NCI-H748 (cell line): ENCODE results near the gene LRP1B.
A peak's percentile ranks its signal among the peaks of the same experiment; 100 is the strongest.
"Not testable (repeated sequence)": the region's sequence is repeated elsewhere in the genome, so short reads cannot be mapped to it uniquely, and the experiment has no call there.

Experiments
- DNase-seq: peaks from one replicate; lab custom pipeline; 2025; ENCODE audit not compliant: unreplicated experiment; lab: John Stamatoyannopoulos, UW

LRP1B gene

DNA sequence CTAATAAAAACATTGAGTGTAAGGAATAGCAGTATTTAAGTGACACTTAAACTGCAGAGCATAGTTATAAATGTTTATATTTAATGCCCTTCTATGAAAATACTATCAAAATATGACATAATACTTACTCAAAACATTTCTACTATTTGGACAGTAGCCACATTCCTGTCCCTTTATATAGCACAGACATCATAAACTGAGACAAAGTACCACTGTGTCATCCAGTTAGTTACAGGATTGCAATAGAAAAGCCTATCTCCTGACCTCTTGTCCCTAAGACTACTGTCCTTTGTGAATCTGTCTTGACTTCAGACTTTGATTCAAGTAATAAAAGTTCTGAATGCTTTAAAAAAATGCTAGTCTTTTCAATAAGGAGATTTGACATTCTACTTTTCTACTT, 1822.1 kb downstream of the LRP1B start:
- DNase-seq = no peak

DNA sequence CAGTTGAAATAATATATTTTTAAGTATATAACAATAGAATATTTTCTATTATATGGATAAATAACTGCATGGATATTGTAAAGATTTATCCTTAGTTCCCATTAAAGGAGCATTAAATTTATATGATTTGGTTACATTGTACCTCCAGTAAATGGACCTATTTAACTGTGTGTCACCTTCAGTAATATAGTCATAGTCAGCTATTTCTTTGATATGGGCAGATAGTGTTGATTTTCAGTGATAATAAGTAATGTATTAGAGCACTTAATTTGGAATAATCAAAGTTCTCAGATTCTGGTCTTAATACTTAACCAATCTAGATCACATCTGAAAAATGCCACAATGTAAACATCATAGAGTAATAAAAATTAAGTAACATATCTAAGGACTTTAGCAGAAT, 1823.3 kb downstream of the LRP1B start:
- no peak for DNase-seq

DNA sequence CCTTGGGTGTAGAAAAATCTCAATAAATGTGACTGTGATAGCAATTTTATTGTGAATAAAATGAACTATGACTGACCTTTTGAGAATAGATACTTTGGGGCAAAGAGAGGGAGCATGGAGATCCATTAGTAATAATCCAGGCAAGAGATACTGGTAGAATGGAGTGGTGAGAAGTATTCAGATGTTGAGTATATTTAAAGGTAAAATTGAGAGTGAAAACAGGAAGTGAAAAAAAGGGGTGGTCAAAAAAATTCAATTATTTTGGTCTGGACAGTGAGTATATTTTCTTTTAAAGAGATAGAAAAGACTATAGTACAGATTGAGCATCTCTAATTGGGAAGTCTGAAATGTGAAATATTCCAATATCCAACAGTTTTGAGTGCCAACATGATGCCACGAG, 1835.0 kb downstream of the LRP1B start:
- no peak for DNase-seq

DNA sequence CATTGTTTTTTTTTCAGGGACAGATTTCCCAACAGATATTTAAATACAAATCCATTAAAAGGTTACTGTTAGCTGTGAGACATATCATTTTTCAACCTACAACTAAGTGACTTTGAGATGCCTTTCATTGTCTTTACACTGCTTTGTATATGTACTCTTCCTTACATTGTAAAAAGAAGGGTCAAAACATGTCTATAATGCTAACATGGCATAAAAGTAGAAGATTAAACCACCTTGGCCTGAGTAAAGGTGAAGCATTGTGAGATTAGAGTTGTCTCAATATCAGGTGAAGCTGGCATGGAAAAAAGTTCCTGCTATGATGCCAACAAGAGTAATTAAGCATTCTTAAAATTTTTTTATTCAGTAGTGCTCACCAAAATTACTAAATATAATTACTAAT, 1842.1 kb downstream of the LRP1B start:
- DNase-seq = no peak

DNA sequence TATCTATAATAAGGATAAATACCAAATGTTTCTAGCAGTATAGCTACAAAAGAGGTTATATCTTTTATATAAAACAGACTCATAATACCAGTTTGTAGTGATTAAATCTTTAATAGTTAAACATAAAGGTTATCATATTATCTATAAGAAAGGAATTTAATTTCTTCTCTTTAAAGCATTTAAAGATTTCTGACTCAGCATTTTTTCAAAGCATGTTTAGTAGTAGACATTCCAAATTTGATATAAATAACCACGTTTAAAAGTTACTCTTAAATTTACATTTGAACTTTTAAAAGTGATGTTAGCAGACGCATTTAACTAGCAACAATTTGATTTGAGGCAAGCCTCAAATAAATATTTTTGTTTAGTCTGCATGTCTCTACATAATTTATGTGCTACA, 1842.6 kb downstream of the LRP1B start:
- no peak for DNase-seq

DNA sequence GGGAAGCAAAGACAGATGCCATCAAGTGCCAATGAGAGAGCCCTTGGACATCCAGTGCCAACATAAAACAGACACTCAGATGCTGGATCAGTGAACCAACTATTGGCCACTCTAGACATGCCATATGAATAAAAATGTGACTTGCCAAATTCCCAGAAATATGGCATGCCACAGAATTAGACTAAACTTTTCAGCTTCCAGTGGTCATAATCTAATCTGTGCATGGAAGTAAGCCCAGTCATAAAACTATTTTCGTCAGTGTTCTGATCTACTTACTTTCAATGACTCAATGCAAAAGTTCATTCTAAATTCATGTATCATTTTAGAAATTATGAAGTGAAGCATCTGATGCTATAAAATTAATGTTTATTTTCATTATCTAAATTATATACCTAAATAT, 1844.4 kb downstream of the LRP1B start:
- no peak for DNase-seq

DNA sequence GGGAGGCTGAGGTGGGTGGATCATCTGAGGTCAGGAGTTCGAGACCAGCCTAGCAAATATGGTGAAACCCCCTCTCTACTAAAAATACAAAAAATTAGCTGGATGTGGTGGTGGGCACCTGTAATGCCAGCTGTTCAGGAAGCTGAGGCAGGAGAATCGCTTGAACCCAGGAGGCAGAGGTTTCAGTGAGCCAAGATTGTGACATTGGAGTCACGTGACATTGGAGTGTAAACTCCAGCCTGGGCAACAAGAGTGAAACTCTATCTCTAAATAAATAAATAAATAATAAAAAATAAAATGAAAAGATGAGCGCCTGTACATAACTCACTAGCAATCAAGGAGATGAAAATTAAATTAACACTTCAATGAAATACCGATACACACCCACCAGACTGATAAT, 1853.5 kb downstream of the LRP1B start:
- DNase-seq = not testable (repeated sequence)

DNA sequence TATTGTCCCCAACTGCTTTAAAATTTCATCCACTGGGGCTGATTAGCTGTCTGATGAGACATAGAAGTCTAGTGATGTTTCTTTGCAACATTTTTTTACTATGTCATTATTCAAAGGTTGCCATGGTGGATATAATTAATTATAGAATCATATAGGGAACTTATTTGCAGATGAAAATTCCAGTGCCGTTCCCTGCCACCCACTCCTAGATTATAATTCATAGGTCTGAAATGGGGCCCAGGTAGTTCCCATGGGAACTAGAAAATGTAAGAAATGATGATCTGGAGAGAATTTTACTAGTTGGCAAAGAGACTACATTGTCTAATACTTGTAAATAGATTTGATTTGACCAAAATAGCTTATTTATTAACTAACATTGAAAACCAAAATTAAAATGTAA, 1854.2 kb downstream of the LRP1B start:
- no peak for DNase-seq

DNA sequence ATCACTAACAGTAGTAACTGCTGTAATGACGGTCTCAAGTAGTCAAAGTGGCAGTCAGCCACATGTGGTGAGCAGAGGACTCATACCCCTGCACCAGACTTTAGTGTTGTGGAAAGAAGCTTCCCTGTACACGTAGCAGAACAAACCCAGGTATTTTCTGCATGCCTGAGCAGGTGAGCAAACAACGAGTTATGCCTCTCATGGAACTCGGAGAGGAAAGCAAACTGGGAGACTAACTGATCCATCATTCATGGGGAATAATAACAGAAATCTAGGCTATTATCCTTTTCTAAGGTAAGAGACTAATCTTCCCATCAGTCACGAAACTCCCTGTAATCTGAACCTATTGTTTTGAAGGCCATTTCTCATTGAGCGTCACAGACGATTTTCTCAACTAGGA, 1855.4 kb downstream of the LRP1B start:
- DNase-seq = peak; percentile 96

DNA sequence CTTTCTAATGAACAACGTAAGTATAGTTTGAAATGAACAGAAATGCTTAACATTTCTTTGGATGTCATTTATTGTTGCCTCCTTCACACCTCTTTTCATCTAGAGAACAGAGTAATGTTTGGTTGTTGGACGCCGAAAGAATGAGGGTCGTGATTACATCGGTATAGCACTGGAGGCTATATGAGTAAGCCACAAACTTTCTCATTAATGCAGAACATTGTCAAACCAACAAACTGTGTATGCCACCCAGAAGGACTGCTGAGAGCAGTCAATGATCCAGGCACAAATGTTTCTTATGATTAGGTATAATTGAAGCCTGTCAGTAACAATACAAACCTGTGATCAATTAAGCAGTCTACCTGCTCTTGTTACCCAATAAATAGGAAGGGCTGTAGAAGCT, 1855.9 kb downstream of the LRP1B start:
- DNase-seq = peak; percentile 85

DNA sequence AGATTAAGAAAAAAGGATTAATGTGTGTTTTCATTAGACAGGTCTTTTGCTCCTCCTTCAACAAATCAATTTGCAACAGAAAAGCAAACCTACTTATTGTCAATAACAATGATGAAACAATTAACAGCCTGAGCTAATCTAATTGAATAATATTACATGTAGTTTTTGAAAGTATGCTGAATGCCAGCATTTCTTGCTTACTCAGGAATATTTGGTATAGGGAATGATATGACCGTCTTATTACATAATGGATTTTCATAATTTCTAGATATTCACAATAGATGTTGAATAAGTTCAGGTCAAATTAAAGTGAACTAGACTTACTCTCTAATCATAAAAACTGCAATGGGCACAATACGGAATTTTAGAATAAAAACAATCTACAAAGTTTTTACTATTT, 1856.9 kb downstream of the LRP1B start:
- no peak for DNase-seq

DNA sequence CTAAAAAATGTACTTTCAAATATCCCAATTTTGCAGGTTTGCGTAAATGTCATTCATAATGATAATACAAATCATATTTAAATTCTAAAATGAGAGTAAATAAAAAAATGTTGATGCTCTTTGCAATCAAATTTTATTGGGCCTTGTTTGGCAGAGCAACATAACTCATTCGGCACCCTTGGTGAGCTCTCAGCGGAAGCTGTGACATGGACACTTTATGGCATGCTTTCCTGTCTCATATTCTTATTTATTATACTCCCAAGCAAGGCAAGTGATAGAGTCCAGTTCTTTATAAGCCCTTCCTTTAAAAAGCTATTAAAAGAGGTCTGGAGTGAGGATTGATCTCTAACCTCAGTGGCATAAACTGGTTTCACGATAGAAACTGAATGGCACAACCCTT, 1857.4 kb downstream of the LRP1B start:
- no peak for DNase-seq

DNA sequence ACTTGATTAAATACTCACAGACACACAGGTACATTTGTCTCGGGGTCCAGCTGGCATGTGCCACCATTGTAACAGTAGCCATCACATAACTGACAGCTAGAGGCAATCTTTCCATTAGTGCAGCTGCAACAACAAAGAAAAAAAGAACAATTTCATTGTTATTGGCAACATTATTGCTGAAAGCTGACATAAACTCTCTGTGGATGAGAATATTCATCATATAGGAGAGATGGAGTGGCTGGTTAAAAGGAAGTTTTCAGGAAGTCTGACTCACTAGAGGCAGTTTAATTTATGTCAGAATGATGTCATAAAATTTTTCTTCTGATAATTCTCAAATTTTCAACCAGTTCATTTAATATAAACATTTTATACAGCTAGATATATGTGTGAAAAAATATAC, 1860.6 kb downstream of the LRP1B start:
- peak; percentile 48 for DNase-seq

DNA sequence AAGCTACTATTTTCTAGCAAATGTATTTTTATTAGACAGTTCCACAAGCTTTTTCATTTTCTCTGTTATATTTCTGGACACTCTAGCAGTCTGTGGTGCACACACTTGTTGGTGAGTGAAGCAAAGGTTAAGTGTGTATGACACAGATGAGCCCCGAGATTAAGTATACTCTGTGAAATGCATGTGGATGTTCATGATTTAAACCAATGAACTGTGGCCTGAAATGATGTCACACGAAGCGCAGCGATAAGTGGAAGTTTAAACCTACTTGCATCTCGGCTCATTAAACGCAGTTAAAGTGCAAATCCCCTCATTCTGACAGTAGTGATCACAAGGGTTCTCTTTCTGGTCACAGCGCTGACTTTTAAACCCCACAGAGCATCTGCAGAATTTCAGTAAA, 1861.8 kb downstream of the LRP1B start:
- no peak for DNase-seq

DNA sequence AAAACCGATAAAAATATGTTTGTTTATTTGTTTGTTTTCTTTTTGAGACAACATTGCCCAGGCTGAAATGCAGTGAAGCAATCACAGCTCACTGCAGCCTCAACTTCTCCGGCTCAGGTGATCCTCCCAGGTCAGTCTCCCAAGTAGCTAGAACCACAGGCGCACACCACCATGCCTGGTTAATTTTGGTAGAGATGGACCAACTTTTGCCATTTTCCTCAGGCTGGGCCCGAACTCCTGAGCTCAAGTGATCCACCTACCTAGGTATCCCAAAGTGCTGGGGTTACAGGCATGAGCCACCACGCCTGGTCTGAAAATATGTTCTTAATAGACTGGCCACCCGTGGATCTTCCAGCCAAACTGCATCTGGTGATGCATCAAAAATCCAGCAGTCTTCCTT, 1867.9 kb downstream of the LRP1B start:
- no peak for DNase-seq

DNA sequence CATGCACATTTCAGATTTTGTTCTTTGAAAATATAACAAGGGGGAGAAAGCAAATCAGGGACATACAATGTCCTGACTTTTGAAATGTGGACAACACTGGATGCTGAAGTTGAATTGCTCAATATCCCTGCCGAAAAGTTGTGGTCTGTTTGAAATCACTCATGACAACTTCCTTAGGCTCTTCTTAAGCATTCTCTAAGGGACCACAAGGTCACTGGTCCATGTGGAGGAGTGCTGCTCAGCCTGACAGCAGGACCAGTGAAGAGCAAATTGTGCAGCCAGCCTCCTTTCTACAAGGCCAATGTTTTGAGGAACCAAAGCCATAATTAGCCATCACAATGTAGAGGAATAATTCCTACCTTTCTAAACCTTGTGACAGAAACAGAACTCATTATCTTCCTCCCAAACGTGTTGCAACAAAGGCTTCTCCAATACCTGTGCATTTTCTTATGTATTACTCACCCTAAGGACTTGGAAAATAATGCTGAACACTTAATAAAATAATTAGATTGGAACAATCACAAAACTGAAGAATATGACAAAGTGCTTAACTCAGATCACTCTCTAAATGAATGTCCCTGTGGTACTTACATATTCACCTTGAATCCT, 1873.0 kb downstream of the LRP1B start:
- DNase-seq = no peak

DNA sequence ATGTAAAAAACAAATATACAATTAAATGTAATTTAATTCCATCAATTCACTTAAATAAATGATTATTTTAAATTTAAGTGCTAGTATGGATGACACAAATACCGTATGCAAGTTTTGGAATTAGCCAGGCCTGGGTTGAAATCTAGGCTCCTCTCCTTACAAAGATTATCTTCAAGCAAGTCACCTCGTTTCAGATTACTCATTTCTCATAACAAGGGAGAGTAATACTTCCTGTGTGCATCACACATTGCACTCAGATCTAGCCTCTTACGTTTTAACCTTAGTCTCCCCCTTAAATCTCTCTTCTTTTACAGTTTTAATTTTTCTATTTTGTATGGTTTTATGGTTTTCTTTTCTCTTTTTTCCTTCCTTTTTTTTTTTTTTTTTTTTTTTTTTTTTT, 1874.7 kb downstream of the LRP1B start:
- no peak for DNase-seq

DNA sequence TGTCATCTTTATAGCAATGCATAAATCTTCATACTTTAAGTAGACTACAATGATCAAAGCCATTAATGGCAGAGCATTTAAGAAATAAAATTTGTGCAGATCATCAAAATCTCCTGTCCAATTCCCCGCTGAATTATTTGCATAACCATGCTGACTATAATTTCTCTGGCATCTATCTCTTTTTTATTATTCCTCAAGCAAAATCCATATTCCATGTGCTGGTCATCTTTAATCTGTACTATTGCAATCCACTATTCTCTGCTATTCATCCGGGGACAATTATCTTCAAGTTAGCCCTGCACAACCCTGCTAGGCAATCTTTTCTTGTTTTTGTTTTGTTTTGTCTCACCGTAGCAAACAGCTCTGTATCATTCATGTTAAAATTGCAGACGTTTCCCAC, 1881.0 kb downstream of the LRP1B start:
- no peak for DNase-seq

DNA sequence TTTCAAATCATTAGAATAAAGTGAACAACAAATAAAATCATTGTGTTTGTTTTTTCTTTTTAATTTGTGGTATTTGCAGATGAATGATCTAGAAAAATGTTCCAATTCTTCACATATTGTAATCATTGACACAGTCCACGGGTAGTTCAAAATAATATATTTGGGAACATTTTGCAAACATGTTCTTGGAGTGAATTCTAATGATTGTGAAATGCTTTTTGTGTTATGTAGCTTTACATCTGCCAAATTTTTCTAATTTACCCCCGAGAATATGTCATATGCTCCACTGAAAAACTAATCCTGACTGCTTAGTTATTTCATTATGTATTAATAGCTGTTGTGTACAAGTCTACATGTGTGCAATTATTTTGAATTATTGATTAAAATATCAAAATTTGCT, 1882.2 kb downstream of the LRP1B start:
- DNase-seq = no peak

DNA sequence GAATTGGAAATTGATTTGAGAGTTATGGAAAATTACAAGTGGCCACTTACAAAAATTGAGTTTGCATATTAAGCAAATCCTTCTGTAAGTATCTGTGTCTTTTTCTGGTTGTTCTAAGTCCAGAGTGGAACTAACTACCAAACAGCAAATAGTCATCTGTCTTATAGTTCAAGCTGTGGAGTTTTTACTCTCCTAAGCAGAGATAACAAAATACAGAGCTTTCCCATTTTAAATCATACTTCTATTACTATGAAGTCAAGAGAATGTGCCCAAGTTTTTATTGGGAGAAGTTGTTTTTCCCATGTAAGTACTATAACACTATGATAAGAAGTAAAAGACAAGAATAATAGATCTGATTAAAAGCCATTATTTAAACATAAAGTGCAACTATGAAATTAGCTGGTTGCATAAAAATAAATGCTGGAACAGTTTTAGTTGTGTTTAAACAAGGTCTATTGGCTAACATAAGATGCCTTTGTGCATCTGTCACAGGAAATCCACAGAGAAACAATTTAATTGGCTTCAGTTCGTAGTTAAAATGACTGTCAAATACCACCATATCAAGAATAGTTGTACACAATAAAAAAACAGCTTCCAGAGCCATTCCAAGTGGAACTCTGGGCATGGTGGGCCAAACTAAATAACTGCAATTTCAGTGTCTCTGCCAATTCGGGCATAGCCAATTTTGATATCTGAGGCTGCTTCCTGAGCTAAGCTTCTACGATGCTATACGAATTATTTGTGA, 1883.2 kb downstream of the LRP1B start:
- DNase-seq = no peak

DNA sequence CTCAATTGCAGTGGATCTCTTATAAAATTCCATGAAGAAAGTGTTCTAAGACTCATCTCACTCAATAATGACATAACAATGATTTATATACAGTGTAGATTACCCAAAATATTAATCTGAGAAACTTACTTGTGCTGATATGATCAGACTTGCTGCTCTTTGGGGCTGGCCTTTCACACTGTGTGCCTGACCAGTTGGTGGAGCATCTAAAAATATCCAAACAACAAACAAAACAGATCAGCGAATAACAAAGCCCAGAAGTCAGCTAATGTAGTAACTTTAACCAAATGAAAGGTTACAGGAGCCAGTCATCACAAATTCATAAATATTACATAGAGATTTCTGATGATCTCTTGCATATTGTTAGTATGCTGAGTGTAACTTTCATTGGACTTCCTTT, 1883.9 kb downstream of the LRP1B start:
- no peak for DNase-seq

DNA sequence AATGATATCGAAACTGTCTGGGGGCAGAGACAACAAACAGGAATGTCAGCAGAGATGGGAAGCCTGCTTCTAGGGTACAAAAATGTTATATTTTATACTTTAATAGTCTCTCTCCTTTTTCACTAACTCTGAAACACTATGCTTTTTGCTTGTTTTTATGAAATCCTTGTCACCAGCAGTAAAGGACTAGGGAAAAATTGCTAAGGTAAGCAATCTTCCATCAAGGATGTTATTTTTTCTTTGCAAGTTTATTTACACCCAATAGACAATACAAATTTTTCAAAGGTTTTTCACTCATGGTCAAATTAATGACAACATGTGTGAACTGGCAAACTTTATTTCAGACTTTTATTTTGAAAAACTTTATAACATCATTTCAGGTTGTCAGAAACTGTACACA, 1884.8 kb downstream of the LRP1B start:
- no peak for DNase-seq

DNA sequence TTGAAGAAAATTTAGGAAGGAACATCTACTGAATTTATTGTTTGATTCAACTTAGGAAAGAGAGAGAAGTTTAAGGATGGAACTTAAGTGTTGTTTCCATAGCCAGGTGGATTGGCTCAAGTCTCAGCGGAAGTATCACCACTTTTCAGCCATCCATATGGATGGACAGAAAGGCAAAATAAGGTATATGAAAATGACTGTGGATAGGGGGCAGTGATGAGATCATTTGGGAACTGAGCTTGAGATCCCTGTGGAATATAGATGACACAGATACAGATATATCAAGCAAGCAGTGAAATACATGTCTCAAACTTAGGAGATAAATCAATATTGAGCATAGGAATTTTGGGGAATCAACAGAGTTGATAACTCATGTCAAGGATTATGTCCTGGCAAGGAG, 1887.9 kb downstream of the LRP1B start:
- DNase-seq = no peak
